Sigmoid colon (tissue), 4 donors: Measurements from ENCODE around the gene HMCN2.

Source experiments
- CTCF ChIP-seq, 4 experiments: fragments of 450-650 bp in 3 of 4; fragments of 200-600 bp in 1 of 4; IDR thresholded peaks; one replicate each; pipeline ENCODE4 v1.5.1; 2016 to 2019; ENCODE audit warnings: antibody characterized with exemption in 4 of 4, mild to moderate bottlenecking in 3 of 4, moderate library complexity in 2 of 4
- POLR2AphosphoS5 ChIP-seq, 4 donors: sonication (generic); formaldehyde crosslinking; IDR thresholded peaks; one replicate each; pipeline ENCODE4 v1.6.1; 2017; ENCODE audit warnings: antibody characterized with exemption in 4 of 4

GRCh38 chr9:130463763-130464745 is 198.5 kb downstream of the HMCN2 start:
- TF ChIP-seq CTCF (IDR thresholded peaks at IDR 0.05) (no peak), POLR2AphosphoS5 (IDR thresholded peaks at IDR 0.05) (no peak)
